ENCODE data around the gene SHF. TPM values are rescaled to one million over a fixed set of nuclear protein-coding genes. Genes with fewer than 3 reads are reported as not detected.

The SHF gene
- total and polyA plus RNA-seq, 12 donors: 2.4 to 8.4 (median 5.6) TPM

- intact Hi-C loops (cut with DNase I): loop anchor here in 1 of 10 donors (5.0 kb wide), 1 partner anchor 115 kb away; no protein-coding TSS in a partner anchor
Observed at GRCh38 chr15:45156744-45157455, 30.9 kb downstream of the SHF start.

GRCh38 chr15:45155739-45156138, 32.0 kb downstream of the SHF start:
- TF ChIP-seq, protein P1, sequence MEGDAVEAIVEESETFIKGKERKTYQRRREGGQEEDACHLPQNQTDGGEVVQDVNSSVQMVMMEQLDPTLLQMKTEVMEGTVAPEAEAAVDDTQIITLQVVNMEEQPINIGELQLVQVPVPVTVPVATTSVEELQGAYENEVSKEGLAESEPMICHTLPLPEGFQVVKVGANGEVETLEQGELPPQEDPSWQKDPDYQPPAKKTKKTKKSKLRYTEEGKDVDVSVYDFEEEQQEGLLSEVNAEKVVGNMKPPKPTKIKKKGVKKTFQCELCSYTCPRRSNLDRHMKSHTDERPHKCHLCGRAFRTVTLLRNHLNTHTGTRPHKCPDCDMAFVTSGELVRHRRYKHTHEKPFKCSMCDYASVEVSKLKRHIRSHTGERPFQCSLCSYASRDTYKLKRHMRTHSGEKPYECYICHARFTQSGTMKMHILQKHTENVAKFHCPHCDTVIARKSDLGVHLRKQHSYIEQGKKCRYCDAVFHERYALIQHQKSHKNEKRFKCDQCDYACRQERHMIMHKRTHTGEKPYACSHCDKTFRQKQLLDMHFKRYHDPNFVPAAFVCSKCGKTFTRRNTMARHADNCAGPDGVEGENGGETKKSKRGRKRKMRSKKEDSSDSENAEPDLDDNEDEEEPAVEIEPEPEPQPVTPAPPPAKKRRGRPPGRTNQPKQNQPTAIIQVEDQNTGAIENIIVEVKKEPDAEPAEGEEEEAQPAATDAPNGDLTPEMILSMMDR (IDR thresholded peaks at IDR 0.05): no peak
- ATAC-seq (no peak), DNase-seq (no peak)
- WGBS, 2 donors: 55 to 71% methylated on average over 8 of the region's 8 CpGs
- H3K27ac ChIP-seq: no peak overlapping the region
- no peaks in the 10 kb centered on the region for H3K9me3 ChIP-seq
- intact Hi-C loops (cut with DNase I): loop anchor here in 1 of 10 donors (5.0 kb wide), 1 partner anchor 117 kb away; no protein-coding TSS in a partner anchor
- H3K27me3 ChIP-seq: no peaks in the 10 kb centered on the region
- H3K36me3 ChIP-seq: peaks cover 0 to 9% (median 0%) of the 10 kb centered on the region in 9 donors
- no peak overlapping the region for H3K4me3 ChIP-seq
- H3K4me1 ChIP-seq: no peaks in the 10 kb centered on the region

More at GRCh38 chr15:45156744-45157455, 30.9 kb downstream of the SHF start:
- H3K4me3 ChIP-seq: no peak overlapping the region
- TF ChIP-seq, protein P1 (IDR thresholded peaks at IDR 0.05): no peak
- no peaks in the 10 kb centered on the region for H3K27me3 ChIP-seq
- H3K9me3 ChIP-seq: no peaks in the 10 kb centered on the region
- DNase-seq (no peak), ATAC-seq (no peak)
- 73 to 75% methylated on average over 7 of the region's 7 CpGs for WGBS, 2 donors
- H3K27ac ChIP-seq: peak overlapping the region in 1 of 10 donors; percentile 41
- no peaks in the 10 kb centered on the region for H3K4me1 ChIP-seq
- H3K36me3 ChIP-seq: peaks cover 0 to 8% (median 0%) of the 10 kb centered on the region in 9 donors

DNA sequence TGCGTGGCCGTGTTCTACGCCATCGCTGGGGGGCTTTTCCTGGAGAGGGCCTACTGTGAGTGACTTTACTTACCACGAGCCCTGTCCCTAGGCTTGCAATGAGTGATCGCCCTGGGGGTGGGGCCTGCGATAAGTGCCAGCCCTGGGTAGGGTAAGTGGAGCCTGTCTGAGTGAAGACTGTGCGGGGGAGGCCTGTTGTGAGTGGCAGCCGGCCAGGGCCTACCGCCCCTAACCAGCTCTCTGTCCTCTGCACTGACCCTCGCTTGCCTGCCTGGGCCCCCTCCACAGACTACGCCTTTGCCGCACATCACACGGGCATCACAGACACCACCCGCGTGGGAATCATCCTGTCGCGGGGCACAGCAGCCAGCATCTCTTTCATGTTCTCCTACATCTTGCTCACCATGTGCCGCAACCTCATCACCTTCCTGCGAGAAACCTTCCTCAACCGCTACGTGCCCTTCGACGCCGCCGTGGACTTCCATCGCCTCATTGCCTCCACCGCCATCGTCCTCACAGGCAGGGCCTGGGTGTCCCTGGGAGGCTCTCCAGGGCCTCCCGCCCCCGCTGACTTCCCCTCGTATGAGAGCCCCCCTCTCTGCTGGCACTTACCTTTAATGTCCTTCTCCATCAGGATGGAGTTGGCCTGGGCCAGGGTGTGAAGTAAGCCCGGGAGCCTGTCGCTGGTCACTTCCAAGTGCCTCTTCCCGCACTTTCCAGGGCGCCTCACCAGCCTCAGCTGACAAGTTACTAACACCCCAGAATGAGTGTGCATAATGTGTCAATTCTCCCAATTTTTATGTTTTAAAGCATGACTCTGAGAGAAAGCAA, 35.6 kb downstream of the SHF start:
- WGBS, 2 donors: 95% methylated on average over 36 of the region's 36 CpGs
- Histone ChIP-seq H3K4me1 (no peaks in the 10 kb centered on the region), H3K36me3 (peaks cover 0 to 9% (median 0%) of the 10 kb centered on the region in 9 donors), H3K9me3 (no peaks in the 10 kb centered on the region), H3K27me3 (no peaks in the 10 kb centered on the region), H3K4me3 (no peak overlapping the region), H3K27ac (no peak overlapping the region)
- intact Hi-C loops (cut with DNase I): no loop called here
- TF ChIP-seq, protein P1 (IDR thresholded peaks at IDR 0.05): no peak
- ATAC-seq: no peak
- no peak for DNase-seq

GRCh38 chr15:45150997-45151396, 36.8 kb downstream of the SHF start:
- DNase-seq: no peak
- H3K27me3 ChIP-seq: no peaks in the 10 kb centered on the region
- H3K4me1 ChIP-seq: no peaks in the 10 kb centered on the region
- ATAC-seq: no peak
- H3K27ac ChIP-seq: no peak overlapping the region
- intact Hi-C loops (cut with DNase I): no loop called here
- TF ChIP-seq, protein P1 (IDR thresholded peaks at IDR 0.05): no peak
- no peaks in the 10 kb centered on the region for H3K9me3 ChIP-seq
- WGBS, 2 donors: 87 to 93% methylated on average over 6 of the region's 6 CpGs
- H3K36me3 ChIP-seq: peaks cover 0 to 9% (median 0%) of the 10 kb centered on the region in 9 donors
- no peak overlapping the region for H3K4me3 ChIP-seq
